Left lung (tissue), 10 donors: Measurements from ENCODE around the gene C12orf75. TPM values are rescaled to one million over a fixed set of nuclear protein-coding genes. Genes with fewer than 3 reads are reported as not detected.

ENCODE experiments used
- ATAC-seq: fragments of 200-7000 bp; cut with Tn5 transposase; one replicate; pipeline ENCODE4 v1.9.1; 2020; ENCODE audit warnings: moderate library complexity
- DNase-seq, 4 donors: peaks; one replicate each; pipeline ENCODE4 v3.0.0-alpha.2; 2013 to 2020
- H3K27ac ChIP-seq, 2 donors: fragments of 200-600 bp; sonication (generic) in 1 of 2; one replicate each; pipeline versions ENCODE4 v1.5.0 to v1.8.0; 2020 to 2021
- H3K27me3 ChIP-seq, 2 donors: fragments of 200-600 bp; sonication (generic) in 1 of 2; one replicate each; pipeline versions ENCODE4 v1.5.0 to v1.8.0; 2020 to 2021
- H3K36me3 ChIP-seq, 2 donors: fragments of 200-600 bp; sonication (generic) in 1 of 2; one replicate each; pipeline versions ENCODE4 v1.5.0 to v1.8.0; 2020 to 2021
- H3K4me1 ChIP-seq, 2 donors: fragments of 200-600 bp; one replicate each; pipeline ENCODE4 v1.8.0; 2021
- H3K4me3 ChIP-seq, 2 donors: fragments of 200-600 bp; sonication (generic) in 1 of 2; one replicate each; pipeline versions ENCODE4 v1.5.0 to v1.8.0; 2020 to 2021; ENCODE audit warnings: mild to moderate bottlenecking in 1 of 2
- H3K9me3 ChIP-seq, 2 donors: fragments of 200-600 bp; sonication (generic) in 1 of 2; one replicate each; pipeline versions ENCODE4 v1.5.0 to v1.8.0; 2020 to 2021
- CTCF ChIP-seq, 2 donors: fragments of 200-600 bp; sonication (generic) in 1 of 2; IDR thresholded peaks; one replicate each; pipeline versions ENCODE4 v1.5.0 to v1.8.0; 2021; ENCODE audit warnings: antibody characterized with exemption in 2 of 2
- intact Hi-C, 2 donors: fragments of 100-400 bp; cut with DNase I; formaldehyde crosslinking; loops; one replicate each; pipeline versions ENCODE4 v1.11.2 to v1.14.2; 2022
- polyA plus RNA-seq, 6 donors: library from polyadenylated mRNA; unstranded; fragments of 120-200 nt; gene quantifications; one replicate each; pipeline ENCODE4 v1.2.1, GENCODE V29; 2013; ENCODE audit not compliant: insufficient read length in 6 of 6
- total RNA-seq, 2 donors: library from RNA; stranded (reverse); fragmentation: NEBNext Ultra II Directional; extraction: Animal tissue kit (Norgen Biotek cat#: 25700); gene quantifications; one replicate each; pipeline ENCODE4 v1.2.1, GENCODE V29; 2021
- donor health status: DM: no; HTN: yes; CAD: no.
- donor health status: DM: no; HTN: no; CAD: no.

C12orf75 gene
- total and polyA plus RNA-seq, 8 donors, result 16.2 to 27.7 (median 18.8) TPM

- Histone ChIP-seq H3K27me3 (no peaks in the 10 kb centered on the region), H3K4me1 (no peaks in the 10 kb centered on the region), H3K4me3 (no peak overlapping the region), H3K27ac (no peak overlapping the region), H3K9me3 (no peaks in the 10 kb centered on the region), H3K36me3 (no peaks in the 10 kb centered on the region)
- intact Hi-C loops, result loop anchor here in 1 of 2 donors (5.0 kb wide), 1 partner anchor 108 kb away; no protein-coding TSS in a partner anchor
- DNase-seq (no peak), ATAC-seq (no peak)
- TF ChIP-seq CTCF (IDR thresholded peaks at IDR 0.05), result no peak
These were observed 54.5 kb downstream of the C12orf75 start for GRCh38 chr12:105384916-105385535.

DNA sequence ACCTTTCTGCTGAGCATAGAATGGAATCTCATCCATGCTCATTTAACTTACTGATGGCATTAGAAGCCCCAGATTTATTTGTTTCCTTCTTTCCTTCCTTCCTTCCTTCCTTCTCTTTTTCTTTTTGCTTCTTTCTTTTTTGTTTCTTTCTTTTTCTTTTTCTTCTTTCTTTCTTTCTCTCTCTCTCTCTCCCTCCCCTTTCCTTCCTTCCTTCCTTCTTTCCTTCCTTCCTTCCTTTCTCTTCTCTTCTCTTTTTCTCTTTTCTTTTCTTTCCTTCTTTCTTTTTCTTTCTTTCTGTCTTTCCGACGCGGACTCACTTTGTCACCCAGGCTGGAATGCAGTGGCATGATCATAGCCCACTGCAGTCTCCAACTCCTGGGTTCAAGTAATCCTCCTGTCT is 55.9 kb downstream of the C12orf75 start:
- Histone ChIP-seq H3K36me3 (no peaks in the 10 kb centered on the region), H3K4me3 (no peak overlapping the region), H3K27ac (no peak overlapping the region), H3K9me3 (no peaks in the 10 kb centered on the region), H3K27me3 (no peaks in the 10 kb centered on the region), H3K4me1 (no peaks in the 10 kb centered on the region)
- no peak for DNase-seq
- no peak for ATAC-seq
- intact Hi-C loops, result loop anchor here in 1 of 2 donors (5.0 kb wide), 1 partner anchor 109 kb away; no protein-coding TSS in a partner anchor
- TF ChIP-seq CTCF (IDR thresholded peaks at IDR 0.05), result no peak

- Histone ChIP-seq H3K27ac (no peak overlapping the region), H3K36me3 (no peaks in the 10 kb centered on the region), H3K9me3 (no peaks in the 10 kb centered on the region), H3K27me3 (no peaks in the 10 kb centered on the region), H3K4me3 (no peak overlapping the region), H3K4me1 (no peaks in the 10 kb centered on the region)
- intact Hi-C loops, result no loop called here
- no peak for ATAC-seq
- no peak for TF ChIP-seq CTCF (IDR thresholded peaks at IDR 0.05)
- no peak for DNase-seq
These were observed 60.7 kb downstream of the C12orf75 start for GRCh38 chr12:105391231-105391630.

- intact Hi-C loops, result no loop called here
- H3K27ac ChIP-seq, result no peak overlapping the region
- TF ChIP-seq CTCF (IDR thresholded peaks at IDR 0.05), result no peak
- H3K4me3 ChIP-seq, result no peak overlapping the region
- H3K9me3 ChIP-seq, result peaks cover 0 to 3% of the 10 kb centered on the region in 2 donors
- no peaks in the 10 kb centered on the region for H3K27me3 ChIP-seq
- no peaks in the 10 kb centered on the region for H3K36me3 ChIP-seq
- ATAC-seq (no peak), DNase-seq (peak in 2 of 4 donors; percentile 8 to 26)
- no peaks in the 10 kb centered on the region for H3K4me1 ChIP-seq
These were observed 63.1 kb downstream of the C12orf75 start for GRCh38 chr12:105393587-105393986.

GRCh38 chr12:105396024-105396423 is 65.5 kb downstream of the C12orf75 start:
- TF ChIP-seq CTCF (IDR thresholded peaks at IDR 0.05), result no peak
- ATAC-seq, result no peak
- no peak overlapping the region for H3K27ac ChIP-seq
- intact Hi-C loops, result no loop called here
- no peaks in the 10 kb centered on the region for H3K36me3 ChIP-seq
- no peaks in the 10 kb centered on the region for H3K4me1 ChIP-seq
- H3K4me3 ChIP-seq, result no peak overlapping the region
- DNase-seq, result no peak
- H3K27me3 ChIP-seq, result no peaks in the 10 kb centered on the region
- H3K9me3 ChIP-seq, result peaks cover 0 to 5% of the 10 kb centered on the region in 2 donors
